GM18511 (cell line): ENCODE data around the gene LRATD1.

Experiments used
- ATAC-seq: cut with Tn5 transposase; IDR thresholded peaks from one replicate; pipeline ENCODE4 v1.9.1; 2021; ENCODE audit warnings: mild to moderate bottlenecking, moderate library complexity; ENCODE audit not compliant: unreplicated experiment

The LRATD1 gene

GRCh38 chr2:14633461-14634181 is 1.1 kb downstream of the LRATD1 start:
- ATAC-seq: no peak

- ATAC-seq: no peak
These were observed 1.6 kb downstream of the LRATD1 start for GRCh38 chr2:14634182-14634488.

- peak; percentile 48 for ATAC-seq
These were observed 2.2 kb downstream of the LRATD1 start for GRCh38 chr2:14634489-14635390.

- ATAC-seq: no peak
These were observed 2.9 kb downstream of the LRATD1 start for GRCh38 chr2:14635391-14635871.

- ATAC-seq: no peak
These were observed 6.0 kb downstream of the LRATD1 start for GRCh38 chr2:14638488-14638887.

GRCh38 chr2:14641116-14641515 is 8.6 kb downstream of the LRATD1 start:
- no peak for ATAC-seq

GRCh38 chr2:14642499-14642898 is 10.0 kb downstream of the LRATD1 start:
- no peak for ATAC-seq

- ATAC-seq: no peak
These were observed 15.2 kb downstream of the LRATD1 start for GRCh38 chr2:14647714-14648113.

GRCh38 chr2:14650066-14650465 is 17.5 kb downstream of the LRATD1 start:
- ATAC-seq: no peak

- peak; percentile 92 for ATAC-seq
These were observed 22.3 kb downstream of the LRATD1 start for GRCh38 chr2:14654835-14655282.

GRCh38 chr2:14656146-14656545 is 23.6 kb downstream of the LRATD1 start:
- ATAC-seq: no peak

- no peak for ATAC-seq
These were observed 28.6 kb downstream of the LRATD1 start for GRCh38 chr2:14661163-14661562.

GRCh38 chr2:14673351-14673875 is 40.9 kb downstream of the LRATD1 start:
- no peak for ATAC-seq

GRCh38 chr2:14675489-14675888 is 43.0 kb downstream of the LRATD1 start:
- no peak for ATAC-seq

- no peak for ATAC-seq
These were observed 43.9 kb downstream of the LRATD1 start for GRCh38 chr2:14676371-14676770.

GRCh38 chr2:14677039-14677438 is 44.5 kb downstream of the LRATD1 start:
- ATAC-seq: no peak

GRCh38 chr2:14678761-14679160 is 46.2 kb downstream of the LRATD1 start:
- ATAC-seq: no peak

- ATAC-seq: no peak
These were observed 49.1 kb downstream of the LRATD1 start for GRCh38 chr2:14681608-14682007.
